Glomerular visceral epithelial cell (primary cell): ENCODE measurements around the gene MAPK8.
A peak's percentile ranks its signal among the peaks of the same experiment; 100 is the strongest.

Experiments used
- DNase-seq: peaks from one replicate; pipeline ENCODE4 v3.0.0-alpha.2; 2016; ENCODE audit errors: extremely low spot score

Gene MAPK8

DNA sequence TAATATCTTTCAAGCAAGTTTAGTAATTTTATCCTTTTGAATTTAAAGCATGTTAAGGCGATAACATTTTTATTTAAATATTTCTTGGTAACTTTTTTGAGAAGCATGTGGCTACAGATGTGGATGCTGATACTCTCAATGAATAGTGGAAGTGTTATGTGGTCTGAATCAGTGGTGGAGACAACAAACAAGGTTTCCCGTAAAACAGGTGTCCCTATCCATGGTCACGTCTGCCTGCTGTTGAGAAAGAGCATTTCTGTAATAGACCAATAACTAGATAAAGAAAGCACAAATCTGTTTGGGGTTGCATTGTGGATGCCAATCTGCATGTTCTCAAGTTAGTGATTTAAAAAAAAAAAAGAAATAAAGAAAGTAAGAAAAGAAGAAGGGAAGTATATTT, 13.9 kb upstream of the MAPK8 start:
- no peak for DNase-seq

- no peak for DNase-seq
These were observed 12.0 kb upstream of the MAPK8 start for GRCh38 chr10:48294431-48294830.

GRCh38 chr10:48296576-48297098, 9.8 kb upstream of the MAPK8 start:
- no peak for DNase-seq

DNA sequence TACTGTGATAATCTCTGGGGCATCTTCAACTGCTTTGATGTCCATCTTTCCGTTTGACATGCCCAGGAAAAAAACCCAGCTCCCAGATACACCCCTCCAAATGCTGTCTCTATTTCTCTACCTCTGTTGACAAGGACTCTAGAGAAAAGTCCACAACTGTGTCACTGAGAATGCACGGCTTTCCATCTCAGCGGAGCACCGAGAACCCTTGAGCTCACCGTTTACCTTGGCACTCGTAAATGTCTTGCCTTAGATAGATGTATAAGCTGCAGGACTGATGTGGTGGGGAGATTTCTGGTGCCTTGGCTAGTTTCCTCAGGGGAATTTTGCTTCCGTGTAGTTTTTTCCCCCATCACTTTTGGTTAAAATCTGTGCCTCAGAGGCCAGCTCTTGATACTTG, 7.4 kb upstream of the MAPK8 start:
- no peak for DNase-seq

- no peak for DNase-seq
These were observed 6.8 kb upstream of the MAPK8 start for GRCh38 chr10:48299692-48300091.

GRCh38 chr10:48300556-48300955, 5.9 kb upstream of the MAPK8 start:
- no peak for DNase-seq

- no peak for DNase-seq
These were observed 3.7 kb upstream of the MAPK8 start for GRCh38 chr10:48302515-48303476.

GRCh38 chr10:48305905-48306264, 592 bp upstream of the MAPK8 start:
- no peak for DNase-seq

DNA sequence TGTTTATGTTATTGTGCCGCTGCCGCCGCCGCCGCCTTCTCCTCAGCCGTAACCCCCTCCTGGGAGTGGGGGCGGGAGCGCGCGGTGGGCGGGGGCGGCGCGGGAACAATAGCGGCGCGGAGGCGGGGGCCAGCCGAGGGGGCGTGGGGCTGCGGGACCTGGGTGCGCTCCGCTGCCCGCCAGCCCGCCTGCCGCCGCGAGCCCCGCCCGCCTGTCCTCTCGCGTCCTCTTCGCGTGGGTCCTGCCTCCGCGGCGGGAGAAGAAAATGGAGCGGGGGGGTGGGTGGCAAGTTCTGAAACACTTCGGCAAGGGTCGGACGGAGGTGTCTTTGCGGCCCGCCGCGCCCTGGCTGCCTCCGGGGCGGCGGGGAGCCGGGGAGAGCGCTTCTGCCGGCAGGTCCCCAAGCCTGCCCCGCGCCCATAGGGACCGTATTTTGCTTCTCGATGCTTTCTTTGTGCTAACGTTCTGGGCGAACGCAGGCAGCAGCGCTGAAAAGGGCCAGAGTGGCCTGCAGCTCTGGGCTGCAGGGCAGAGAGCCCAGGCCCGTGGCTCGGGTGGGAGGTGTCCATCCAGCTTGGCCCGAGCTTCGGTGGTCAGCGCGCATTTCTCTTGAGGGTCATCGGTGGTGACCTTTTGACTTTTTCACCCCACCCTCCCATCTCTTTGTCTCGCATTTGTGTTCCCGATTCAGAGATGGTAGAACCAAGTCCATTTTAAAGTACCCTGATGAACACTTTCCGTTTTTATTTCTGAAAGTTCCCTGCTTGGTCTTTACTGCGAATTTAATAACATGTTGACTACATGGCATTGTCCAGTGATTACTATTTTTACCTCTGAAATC, 613 bp downstream of the MAPK8 start:
- peak; percentile 67 for DNase-seq

DNA sequence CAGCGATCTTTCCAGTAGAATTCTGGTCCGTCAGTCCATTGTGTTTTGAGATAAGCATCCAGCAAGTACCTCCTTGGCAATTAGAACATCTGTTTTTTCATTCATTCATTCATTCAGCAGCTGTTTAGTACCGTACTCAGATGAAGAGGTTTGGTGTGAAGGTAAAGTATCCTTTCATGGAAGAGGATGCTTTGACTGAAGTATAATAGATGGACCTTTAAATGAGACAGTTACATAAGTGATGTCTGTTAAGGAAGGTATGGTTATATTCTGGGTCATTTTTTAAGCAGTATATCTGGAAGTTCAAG, 1.2 kb downstream of the MAPK8 start:
- no peak for DNase-seq

- peak; percentile 70 for DNase-seq
These were observed 3.3 kb downstream of the MAPK8 start for GRCh38 chr10:48309711-48310226.

DNA sequence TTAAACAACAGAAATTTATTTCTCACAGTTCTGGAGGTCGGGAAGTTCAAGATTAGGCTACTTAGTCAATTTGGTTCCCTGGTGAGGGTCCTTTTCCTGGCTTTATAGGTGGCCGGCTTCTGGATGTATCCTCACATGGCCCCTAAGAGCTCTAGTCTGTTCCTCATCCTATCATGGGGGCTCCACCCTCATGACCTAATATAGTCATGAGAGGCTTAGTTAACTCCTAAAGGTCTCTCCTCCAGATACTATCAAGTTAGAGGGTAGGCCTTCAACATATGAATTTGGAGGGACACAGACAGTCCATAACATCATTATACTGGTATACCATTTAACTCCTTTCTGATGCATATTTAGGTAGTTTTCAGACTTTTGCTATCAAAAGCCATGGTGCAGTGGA, 7.6 kb downstream of the MAPK8 start:
- DNase-seq = no peak

- no peak for DNase-seq
These were observed 9.8 kb downstream of the MAPK8 start for GRCh38 chr10:48316236-48316635.

DNA sequence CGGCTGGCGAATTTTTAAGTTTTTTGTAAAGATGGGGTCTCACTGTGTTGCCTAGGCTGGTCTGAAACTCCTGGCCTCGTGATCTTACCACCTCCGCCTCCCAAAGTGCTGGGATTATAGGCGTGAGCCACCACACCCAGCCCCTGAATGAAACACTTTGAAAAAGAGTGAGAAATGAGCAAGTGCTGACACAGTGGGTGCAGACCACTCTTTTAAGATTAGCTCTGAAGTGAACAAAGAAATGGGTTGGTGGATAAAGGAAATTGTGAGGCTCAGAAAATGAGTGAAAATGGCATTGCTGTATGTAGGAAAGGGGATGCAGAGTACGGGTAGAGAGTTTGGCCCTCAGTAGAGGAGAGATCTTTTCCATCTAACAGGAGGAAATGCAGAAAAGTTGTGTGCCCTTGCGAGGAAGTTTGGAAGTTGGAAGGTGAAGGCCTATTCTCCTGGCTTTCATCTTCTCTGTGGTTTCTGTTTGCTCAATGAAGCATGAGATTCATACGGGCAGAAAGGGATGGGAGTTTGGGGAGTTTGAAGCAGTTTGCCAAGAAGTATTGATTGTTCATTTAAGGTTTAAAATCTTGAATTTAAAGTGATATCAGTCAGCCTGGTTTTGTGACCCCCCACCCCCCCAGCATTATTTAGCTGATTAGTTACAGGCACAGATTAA, 11.0 kb downstream of the MAPK8 start:
- DNase-seq = peak; percentile 21

GRCh38 chr10:48322017-48322416, 15.5 kb downstream of the MAPK8 start:
- DNase-seq = no peak

GRCh38 chr10:48324580-48324979, 18.1 kb downstream of the MAPK8 start:
- DNase-seq = no peak

GRCh38 chr10:48330269-48330668, 23.8 kb downstream of the MAPK8 start:
- DNase-seq = no peak

DNA sequence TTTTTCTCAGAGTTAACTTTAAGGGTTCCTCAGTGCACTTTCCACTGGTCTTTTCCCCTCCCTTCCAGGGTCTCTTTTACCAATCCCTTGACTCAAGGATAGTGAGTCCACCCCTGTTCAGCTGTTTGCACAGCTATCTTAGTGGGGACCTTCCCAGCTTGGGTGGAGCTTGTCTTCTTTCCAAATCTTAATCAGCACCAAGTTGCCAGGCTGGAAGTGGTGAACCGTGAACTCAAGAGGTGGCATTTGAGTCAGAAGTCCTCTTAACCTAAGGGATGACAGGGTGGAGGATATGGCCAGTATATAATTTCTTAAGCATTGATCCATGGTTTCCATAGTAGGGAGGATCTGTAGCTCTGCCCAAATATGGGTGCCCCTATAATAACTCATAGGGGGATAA, 25.0 kb downstream of the MAPK8 start:
- DNase-seq = no peak

DNA sequence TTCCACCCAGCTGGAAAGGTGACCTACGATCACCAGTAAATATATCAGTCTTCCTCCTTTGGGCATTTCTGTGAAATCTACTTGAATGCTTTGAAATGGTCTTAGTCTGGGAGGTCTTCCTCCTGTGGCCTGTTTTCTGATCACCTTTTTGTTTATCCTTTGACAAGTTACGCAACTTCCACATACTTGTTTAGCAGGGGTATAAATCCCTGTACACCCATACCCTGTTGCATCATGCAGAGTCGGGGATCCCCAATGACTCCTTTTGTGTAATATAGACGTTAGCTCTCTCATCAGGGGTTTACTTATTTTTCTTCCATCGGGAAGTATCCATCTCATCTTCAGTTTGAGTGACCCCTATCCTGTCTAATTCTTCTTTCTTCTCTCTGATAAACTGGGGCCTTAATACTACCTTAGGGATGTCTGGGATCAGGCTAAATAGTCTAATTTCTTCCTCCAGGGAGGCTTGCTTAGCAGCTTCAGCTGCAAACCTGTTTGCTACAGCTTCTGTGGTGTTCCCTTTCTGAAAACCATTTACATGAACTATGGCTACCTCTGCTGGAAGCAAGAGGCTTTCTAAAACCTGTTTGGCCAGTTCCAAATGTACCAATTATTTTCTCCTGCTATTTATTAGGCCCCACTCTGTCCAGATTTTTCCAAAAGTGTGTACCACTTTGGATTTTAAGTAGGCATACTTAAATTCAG, 25.8 kb downstream of the MAPK8 start:
- DNase-seq = no peak

GRCh38 chr10:48332871-48333216, 26.4 kb downstream of the MAPK8 start:
- no peak for DNase-seq

- peak; percentile 44 for DNase-seq
These were observed 27.4 kb downstream of the MAPK8 start for GRCh38 chr10:48333856-48334255.

DNA sequence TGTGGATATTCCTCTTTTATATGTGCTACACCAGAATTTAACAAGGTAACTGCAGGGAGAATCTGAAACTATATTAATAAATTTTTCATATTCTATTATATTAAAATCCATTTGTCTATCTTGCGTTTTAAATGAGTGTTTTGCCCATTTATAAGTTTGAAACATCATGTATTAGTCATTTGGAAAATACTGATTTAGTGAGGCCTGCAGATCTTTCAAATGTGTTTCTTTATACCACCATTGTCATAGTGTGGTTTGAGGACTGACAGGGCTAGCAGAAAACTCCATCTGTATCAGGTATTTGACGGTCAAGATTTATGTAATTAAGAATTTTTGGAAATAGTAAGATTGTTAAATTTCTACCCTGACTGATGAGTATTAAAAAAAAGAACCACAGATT, 29.3 kb downstream of the MAPK8 start:
- DNase-seq = no peak
